HG03097 (cell line): ENCODE data around the gene LITAF.

ENCODE experiments used
- ATAC-seq: cut with Tn5 transposase; IDR thresholded peaks from one replicate; pipeline ENCODE4 v1.9.1; 2021; ENCODE audit not compliant: unreplicated experiment, low FRiP score

The LITAF gene

DNA sequence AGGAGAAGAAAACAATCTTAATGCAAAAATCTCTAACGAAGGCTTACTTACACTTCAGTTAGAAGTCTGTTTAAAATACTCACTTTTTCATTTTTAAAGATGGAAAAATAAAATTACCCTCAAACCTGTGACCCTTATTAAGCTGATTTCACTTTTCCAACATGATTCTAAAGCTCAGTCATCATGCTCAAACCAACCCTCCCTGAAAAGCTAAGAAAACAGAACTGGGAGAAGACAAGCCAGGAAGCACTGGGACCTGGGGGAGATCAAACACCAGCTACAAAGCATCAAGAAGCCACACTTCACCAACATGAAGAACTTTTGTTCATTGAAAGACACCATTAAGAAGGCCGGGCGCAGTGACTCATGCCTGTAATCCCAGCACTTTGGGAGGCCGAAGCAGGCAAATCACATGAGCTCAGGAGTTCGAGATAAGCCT, 88.8 kb downstream of the LITAF start:
- no peak for ATAC-seq
